ELF-1 (cell line): Measurements from ENCODE around the gene FLT1.

ENCODE experiments used
- DNase-seq: peaks from one replicate; pipeline ENCODE4 v3.0.0-alpha.2; 2016; ENCODE audit warnings: low read depth, low spot score

Gene FLT1

GRCh38 chr13:28320209-28320608, 174.7 kb downstream of the FLT1 start:
- DNase-seq: no peak

GRCh38 chr13:28319528-28319927, 175.4 kb downstream of the FLT1 start:
- no peak for DNase-seq

GRCh38 chr13:28318496-28318895, 176.4 kb downstream of the FLT1 start:
- no peak for DNase-seq

GRCh38 chr13:28316836-28317235, 178.1 kb downstream of the FLT1 start:
- no peak for DNase-seq

GRCh38 chr13:28316129-28316528, 178.8 kb downstream of the FLT1 start:
- DNase-seq: peak; percentile 83

- DNase-seq: no peak
Measured at GRCh38 chr13:28314879-28315278, 180.0 kb downstream of the FLT1 start.

- peak; percentile 27 for DNase-seq
Measured at GRCh38 chr13:28313579-28313978, 181.3 kb downstream of the FLT1 start.

GRCh38 chr13:28306325-28306724, 188.6 kb downstream of the FLT1 start:
- no peak for DNase-seq

- DNase-seq: no peak
Measured at GRCh38 chr13:28301839-28302238, 193.1 kb downstream of the FLT1 start.

GRCh38 chr13:28299916-28300315, 195.0 kb downstream of the FLT1 start:
- DNase-seq: no peak

- peak; percentile 74 for DNase-seq
Measured at GRCh38 chr13:28297341-28297740, 197.6 kb downstream of the FLT1 start.

- DNase-seq: no peak
Measured at GRCh38 chr13:28286263-28286662, 208.7 kb downstream of the FLT1 start.

GRCh38 chr13:28283600-28283999, 211.3 kb downstream of the FLT1 start:
- DNase-seq: no peak

- no peak for DNase-seq
Measured at GRCh38 chr13:28282451-28282850, 212.5 kb downstream of the FLT1 start.

- no peak for DNase-seq
Measured at GRCh38 chr13:28273919-28274318, 221.0 kb downstream of the FLT1 start.

- DNase-seq: no peak
Measured at GRCh38 chr13:28271056-28271840, 223.7 kb downstream of the FLT1 start.

GRCh38 chr13:28268800-28269223, 226.1 kb downstream of the FLT1 start:
- DNase-seq: no peak

- no peak for DNase-seq
Measured at GRCh38 chr13:28267497-28267896, 227.4 kb downstream of the FLT1 start.

GRCh38 chr13:28258417-28258816, 236.5 kb downstream of the FLT1 start:
- no peak for DNase-seq

GRCh38 chr13:28257305-28257704, 237.6 kb downstream of the FLT1 start:
- no peak for DNase-seq

- no peak for DNase-seq
Measured at GRCh38 chr13:28252547-28252946, 242.4 kb downstream of the FLT1 start.

- DNase-seq: no peak
Measured at GRCh38 chr13:28251466-28251865, 243.5 kb downstream of the FLT1 start.

- no peak for DNase-seq
Measured at GRCh38 chr13:28250542-28250941, 244.4 kb downstream of the FLT1 start.
